Neural cell (in vitro differentiated cells): Measurements from ENCODE around the gene LRMDA.

Source experiments
- CTCF ChIP-seq: fragments of 450-650 bp; IDR thresholded peaks from 2 replicates; pipeline ENCODE4 v1.5.1; 2014; ENCODE audit warnings: antibody characterized with exemption, mild to moderate bottlenecking, moderate library complexity; ENCODE audit not compliant: poor library complexity, severe bottlenecking
- EP300 ChIP-seq: fragments of 450-650 bp; conservative IDR thresholded peaks from 2 replicates; pipeline ENCODE4 v1.6.1; 2014; ENCODE audit warnings: antibody characterized with exemption, mild to moderate bottlenecking, moderate library complexity; ENCODE audit not compliant: poor library complexity, severe bottlenecking
- EZH2 ChIP-seq: fragments of 200-600, 300-800 bp; shearing (Covaris generic), sonication (generic); IDR thresholded peaks from 2 replicates; pipeline ENCODE4 v1.6.1; 2014; ENCODE audit warnings: antibody characterized with exemption, low read length, borderline replicate concordance, mild to moderate bottlenecking; ENCODE audit not compliant: insufficient read depth, poor library complexity, severe bottlenecking
- MXI1 ChIP-seq: fragments of 450-650 bp; conservative IDR thresholded peaks from 2 replicates; pipeline ENCODE4 v1.6.1; 2014; ENCODE audit warnings: antibody characterized with exemption, mild to moderate bottlenecking; ENCODE audit not compliant: poor library complexity, severe bottlenecking
- POLR2AphosphoS5 ChIP-seq: IDR thresholded peaks from 2 replicates; pipeline ENCODE4 v1.6.1; 2012
- RAD21 ChIP-seq: fragments of 450-650 bp; conservative IDR thresholded peaks from 2 replicates; pipeline ENCODE4 v1.6.1; 2014; ENCODE audit warnings: antibody characterized with exemption, mild to moderate bottlenecking, moderate library complexity
- REST ChIP-seq: IDR thresholded peaks from 2 replicates; pipeline ENCODE4 v1.6.1; 2012; ENCODE audit warnings: borderline replicate concordance
- SMC3 ChIP-seq: fragments of 450-650 bp; conservative IDR thresholded peaks from 2 replicates; pipeline ENCODE4 v1.6.1; 2014; ENCODE audit warnings: antibody characterized with exemption, mild to moderate bottlenecking, moderate library complexity; ENCODE audit not compliant: poor library complexity
- TAF1 ChIP-seq: IDR thresholded peaks from 2 replicates; pipeline ENCODE4 v1.6.1; 2012; ENCODE audit warnings: low read depth

- TF ChIP-seq SMC3 (no peak), RAD21 (no peak), CTCF (no peak), TAF1 (no peak), EP300 (no peak), EZH2 (no peak), MXI1 (no peak), REST (no peak), POLR2AphosphoS5 (no peak)
Observed at GRCh38 chr10:75548356-75548755, 116.9 kb downstream of the LRMDA start.
